H1 (cell line): ENCODE data around the gene CNNM4. TPM values are rescaled to one million over a fixed set of nuclear protein-coding genes. Genes with fewer than 3 reads are reported as not detected.

Source experiments
- CTCF ChIA-PET: fragments of 300-600 bp; sonication (Branson Sonifier 250); formaldehyde crosslinking; loops from one replicate; lab custom pipeline; 2021; ENCODE audit not compliant: partially characterized antibody; lab: Charles Lee
- POLR2A ChIA-PET: fragments of 300-600 bp; sonication (Branson Sonifier 250); formaldehyde crosslinking; loops from one replicate; lab custom pipeline; 2021; ENCODE audit warnings: inconsistent platforms; ENCODE audit not compliant: partially characterized antibody; lab: Charles Lee
- DNase-seq, 2 experiments: peaks; one replicate each; pipeline versions ENCODE4 v3.0.0 to v3.0.0-alpha.2; 2010 to 2022; ENCODE audit warnings: low spot score in 2 of 2, low read depth in 1 of 2, mixed read lengths in 1 of 2
- FAIRE-seq: peaks from 2 replicates; lab custom pipeline; 2011; peaks lifted over from hg19 to GRCh38; lab: Jason Lieb, UNC
- H2AFZ ChIP-seq: 2 replicates; pipeline ENCODE4 v1.8.1; 2012; ENCODE audit warnings: low read length, inconsistent platforms
- H2AK5ac ChIP-seq: 2 replicates; pipeline ENCODE4 v1.6.1; 2013; ENCODE audit warnings: low read depth, low read length
- H2BK120ac ChIP-seq: replicated peaks from 2 replicates; pipeline ENCODE3; 2013; ENCODE audit warnings: low read depth, low read length, inconsistent platforms
- H2BK12ac ChIP-seq: 2 replicates; pipeline ENCODE4 v1.6.1; 2013; ENCODE audit warnings: low read depth, low read length
- H2BK15ac ChIP-seq: 2 replicates; pipeline ENCODE4 v1.6.1; 2013; ENCODE audit warnings: low read length
- H2BK20ac ChIP-seq: 2 replicates; pipeline ENCODE4 v1.6.1; 2013; ENCODE audit warnings: low read length
- H2BK5ac ChIP-seq: 2 replicates; pipeline ENCODE4 v1.6.1; 2013; ENCODE audit warnings: low read depth, low read length
- H3K14ac ChIP-seq: 2 replicates; pipeline ENCODE4 v1.6.1; 2013; ENCODE audit warnings: inconsistent platforms; ENCODE audit not compliant: insufficient read length
- H3K18ac ChIP-seq: 2 replicates; pipeline ENCODE4 v1.6.1; 2013; ENCODE audit warnings: low read length; ENCODE audit errors: extremely low read depth
- H3K23ac ChIP-seq: 2 replicates; pipeline ENCODE4 v1.6.1; 2013; ENCODE audit warnings: inconsistent platforms; ENCODE audit not compliant: insufficient read length
- H3K23me2 ChIP-seq: 2 replicates; pipeline ENCODE4 v1.6.1; 2013; ENCODE audit warnings: low read depth, low read length
- H3K27ac ChIP-seq: 2 replicates; pipeline ENCODE4 v1.6.1; 2011; ENCODE audit warnings: low read depth, low read length, inconsistent platforms
- H3K27me3 ChIP-seq, 4 experiments: replicated peaks in 1 of 4; 1 replicate in 1 of 4; 2 replicates in 3 of 4; pipeline versions ENCODE4 v1.6.1 to v1.8.1; 2011 to 2013; ENCODE audit warnings: low read length in 3 of 4, mild to moderate bottlenecking in 3 of 4, inconsistent platforms in 2 of 4, mixed read lengths in 2 of 4, moderate library complexity in 1 of 4; ENCODE audit not compliant: control insufficient read depth in 3 of 4, insufficient read depth in 3 of 4; ENCODE audit errors: extremely low read depth in 1 of 4
- H3K36me3 ChIP-seq, 4 experiments: 2 replicates each; pipeline versions ENCODE4 v1.6.1 to v1.8.1; 2011 to 2013; ENCODE audit warnings: mild to moderate bottlenecking in 4 of 4, low read length in 3 of 4, moderate library complexity in 2 of 4, control low read depth in 1 of 4, inconsistent platforms in 1 of 4; ENCODE audit not compliant: insufficient read depth in 4 of 4, control insufficient read depth in 2 of 4
- H3K4ac ChIP-seq: replicated peaks from 2 replicates; pipeline ENCODE3; 2013; ENCODE audit warnings: low read length, low read depth, mixed read lengths, inconsistent platforms; ENCODE audit not compliant: insufficient read length
- H3K4me1 ChIP-seq, 4 experiments: replicated peaks in 1 of 4; 1 replicate in 1 of 4; 2 replicates in 3 of 4; pipeline versions ENCODE4 v1.6.1 to v1.8.1; 2011 to 2013; ENCODE audit warnings: low read length in 3 of 4, inconsistent platforms in 2 of 4, mixed read lengths in 1 of 4; ENCODE audit not compliant: insufficient read depth in 4 of 4, control insufficient read depth in 3 of 4
- H3K4me2 ChIP-seq, 2 experiments: 2 replicates each; pipeline versions ENCODE4 v1.6.1 to v1.8.1; 2011 to 2013; ENCODE audit warnings: low read depth in 2 of 2, low read length in 2 of 2, control low read depth in 1 of 2, inconsistent platforms in 1 of 2, mild to moderate bottlenecking in 1 of 2; ENCODE audit not compliant: insufficient read depth in 1 of 2
- H3K4me3 ChIP-seq, 4 experiments: fragments of 200-600, 300-600 bp in 1 of 4; sonication (generic), shearing (Covaris generic), sonication (Bioruptor Twin) in 1 of 4; 2 replicates each; pipeline versions ENCODE4 v1.5.1 to v1.8.1; 2011 to 2016; ENCODE audit warnings: low read length in 4 of 4, low read depth in 3 of 4, control low read depth in 2 of 4, inconsistent platforms in 2 of 4, mild to moderate bottlenecking in 2 of 4, mixed read lengths in 1 of 4, moderate library complexity in 1 of 4; ENCODE audit not compliant: insufficient read depth in 2 of 4; ENCODE audit errors: extremely low read depth in 1 of 4
- H3K56ac ChIP-seq: replicated peaks from 2 replicates; pipeline ENCODE3; 2013; ENCODE audit warnings: low read depth, mild to moderate bottlenecking, mixed read lengths, low read length, inconsistent platforms; ENCODE audit not compliant: insufficient read length
- H3K79me1 ChIP-seq: 2 replicates; pipeline ENCODE4 v1.6.1; 2013; ENCODE audit warnings: low read depth, low read length, control low read depth
- H3K79me2 ChIP-seq, 2 experiments: 2 replicates each; pipeline versions ENCODE4 v1.6.1 to v1.8.1; 2012 to 2013; ENCODE audit warnings: low read length in 2 of 2, mild to moderate bottlenecking in 2 of 2, inconsistent platforms in 1 of 2; ENCODE audit not compliant: insufficient read depth in 2 of 2, control insufficient read depth in 1 of 2
- H3K9ac ChIP-seq, 4 experiments: replicated peaks in 1 of 4; 1 replicate in 1 of 4; 2 replicates in 3 of 4; pipeline versions ENCODE4 v1.6.1 to v1.8.1; 2011 to 2013; ENCODE audit warnings: low read depth in 3 of 4, low read length in 3 of 4, control low read depth in 2 of 4, mild to moderate bottlenecking in 2 of 4, moderate library complexity in 2 of 4, inconsistent platforms in 1 of 4; ENCODE audit errors: extremely low read depth in 1 of 4
- H3K9me3 ChIP-seq, 2 experiments: 2 replicates each; pipeline versions ENCODE4 v1.6.1 to v1.8.1; 2012 to 2013; ENCODE audit warnings: mild to moderate bottlenecking in 2 of 2, moderate library complexity in 2 of 2, control low read depth in 1 of 2, inconsistent platforms in 1 of 2, low read depth in 1 of 2, low read length in 1 of 2, mixed read lengths in 1 of 2; ENCODE audit not compliant: insufficient read depth in 2 of 2
- H4K20me1 ChIP-seq, 2 experiments: replicated peaks in 1 of 2; 2 replicates each; pipeline versions ENCODE3 to v1.8.1; 2011 to 2013; ENCODE audit warnings: inconsistent platforms in 2 of 2, low read length in 2 of 2, mild to moderate bottlenecking in 1 of 2; ENCODE audit not compliant: insufficient read depth in 2 of 2, control insufficient read depth in 1 of 2
- H4K5ac ChIP-seq: 2 replicates; pipeline ENCODE4 v1.6.1; 2013; ENCODE audit warnings: low read length, low read depth, mixed read lengths, inconsistent platforms; ENCODE audit not compliant: insufficient read length
- H4K8ac ChIP-seq: 2 replicates; pipeline ENCODE4 v1.8.0; 2013; ENCODE audit warnings: mild to moderate bottlenecking, moderate library complexity, low read length, inconsistent platforms; ENCODE audit not compliant: insufficient read depth; ENCODE audit errors: extremely low read depth
- H4K91ac ChIP-seq: replicated peaks from 2 replicates; pipeline ENCODE3; 2013; ENCODE audit warnings: low read length, mixed read lengths, inconsistent platforms; ENCODE audit not compliant: insufficient read length
- BACH1 ChIP-seq: IDR thresholded peaks from 2 replicates; pipeline ENCODE4 v1.6.1; 2012; ENCODE audit warnings: low read length, improper control_type of control experiment
- CTBP2 ChIP-seq: IDR thresholded peaks from 2 replicates; pipeline ENCODE4 v1.7.0; 2011; ENCODE audit warnings: borderline replicate concordance, mild to moderate bottlenecking, moderate library complexity, mixed read lengths, low read length; ENCODE audit not compliant: insufficient read depth, insufficient read length
- JUND ChIP-seq: IDR thresholded peaks from 2 replicates; pipeline ENCODE4 v1.6.1; 2011; ENCODE audit warnings: mild to moderate bottlenecking, improper control_type of control experiment, low read length
- PHF8 ChIP-seq: fragments of 200-600 bp; sonication (generic); conservative IDR thresholded peaks from 2 replicates; pipeline ENCODE4 v1.7.1; 2012; ENCODE audit warnings: low read depth, mild to moderate bottlenecking, inconsistent platforms, low read length, moderate library complexity
- SRF ChIP-seq: IDR thresholded peaks from 2 replicates; pipeline ENCODE4 v1.6.1; 2011; ENCODE audit warnings: mild to moderate bottlenecking, low read depth, low read length, moderate library complexity
- WGBS, 2 experiments: shearing (Covaris generic) in 1 of 2; methylation state at CpG; one replicate each; pipeline versions ENCODE4 v1.1.6 to v1.1.7; 2013 to 2015; ENCODE audit warnings: low lambda C conversion rate in 2 of 2, mixed read lengths in 2 of 2, inconsistent platforms in 1 of 2, low coverage in 1 of 2, missing lambda C conversion rate in 1 of 2; ENCODE audit not compliant: insufficient replicate concordance in 2 of 2, insufficient coverage in 1 of 2, insufficient read length in 1 of 2; ENCODE audit errors: extremely low coverage in 1 of 2, missing lambda C conversion rate in 1 of 2; 5-methylcytosine and 5-hydroxymethylcytosine counted together
- polyA plus RNA-seq, 7 experiments: library from polyadenylated mRNA; depleted of rRNA in 3 of 7; stranded (reverse) in 5 of 7; unstranded in 2 of 7; fragments of >200 nt in 5 of 7; fragments of 200-250 nt in 2 of 7; gene quantifications; 1 replicate in 5 of 7; 2 replicates in 1 of 7; 4 replicates in 1 of 7; pipeline versions ENCODE4 v1.2.1 to v1.2.3, GENCODE V29; 2011 to 2013; ENCODE audit warnings: missing spikeins in 2 of 7, mixed read lengths in 2 of 7
- total RNA-seq: library from RNA; stranded (reverse); fragmentation: NEBNext Ultra II Directional; extraction: Animal tissue kit (Norgen Biotek cat#: 25700); gene quantifications from 2 replicates; pipeline ENCODE4 v1.2.1, GENCODE V29; 2021

CNNM4 gene
- total and polyA plus RNA-seq, 2 of the 8 experiments (the other 6 are each of a cell fraction or from before 2014, with no cell fraction given): 10.3 to 11.0 TPM

- no peak overlapping the region for H3K4me3 ChIP-seq
- no peaks in the 10 kb centered on the region for H3K27me3 ChIP-seq
- H2BK15ac ChIP-seq: no peak overlapping the region
- H4K91ac ChIP-seq: no peak overlapping the region
- H3K23ac ChIP-seq: no peak overlapping the region
- no peak overlapping the region for H2BK12ac ChIP-seq
- H3K23me2 ChIP-seq: peaks cover 4% of the 10 kb centered on the region; the same call in 1 of the 2 replicates
- H3K18ac ChIP-seq: no peak overlapping the region
- ChIA-PET CTCF (interaction anchor here (0.6 to 1.4 kb wide), 4 partner anchors 9 to 82 kb away, joined by 3 read pairs; no protein-coding TSS in a partner anchor), POLR2A (interaction anchor here (0.8 to 1.4 kb wide), 2 partner anchors 7 to 32 kb away, joined by 3 read pairs; no protein-coding TSS in a partner anchor)
- no peak for FAIRE-seq
- H3K9ac ChIP-seq: no peak overlapping the region
- no peak overlapping the region for H4K8ac ChIP-seq
- DNase-seq: no peak
- H3K14ac ChIP-seq: no peak overlapping the region
- H3K4me2 ChIP-seq: no peak overlapping the region
- no peak overlapping the region for H2BK120ac ChIP-seq
- no peak overlapping the region for H2BK20ac ChIP-seq
- no peak overlapping the region for H2AFZ ChIP-seq
- H3K79me2 ChIP-seq: no peaks in the 10 kb centered on the region
- H3K4me1 ChIP-seq: no peaks in the 10 kb centered on the region; a peak in 1 of 7 replicates
- no peaks in the 10 kb centered on the region for H3K79me1 ChIP-seq
- 96% methylated on average over 23 of the region's 23 CpGs; no CpG with 5 or more reads in 1 of the 2 experiments for WGBS, 2 experiments
- no peaks in the 10 kb centered on the region for H3K9me3 ChIP-seq
- no peak overlapping the region for H3K27ac ChIP-seq
- peaks cover 0 to 4% of the 10 kb centered on the region in 2 experiments for H4K20me1 ChIP-seq
- peaks cover 0 to 4% (median 4%) of the 10 kb centered on the region in 4 experiments; a peak in 3 of 8 replicates for H3K36me3 ChIP-seq
- TF ChIP-seq CTBP2 (no peak), SRF (no peak), JUND (no peak), PHF8 (no peak), BACH1 (no peak)
- H4K5ac ChIP-seq: no peak overlapping the region
- H3K4ac ChIP-seq: no peak overlapping the region
- H2BK5ac ChIP-seq: no peak overlapping the region
- no peak overlapping the region for H3K56ac ChIP-seq
- no peak overlapping the region for H2AK5ac ChIP-seq
Observed at GRCh38 chr2:96806468-96807126, 45.9 kb downstream of the CNNM4 start.
